Left ventricle myocardium inferior (tissue), 1 donor: Measurements from ENCODE around the gene TTC39A. TPM values are rescaled to one million over a fixed set of nuclear protein-coding genes. Genes with fewer than 3 reads are reported as not detected.

ENCODE experiments used
- DNase-seq: peaks from one replicate; pipeline ENCODE4 v3.0.0-alpha.2; 2020
- H3K27ac ChIP-seq: fragments of 200-600 bp; replicated peaks from 2 replicates; pipeline ENCODE4 v1.8.0; 2021
- H3K27me3 ChIP-seq: fragments of 200-600 bp; 2 replicates; pipeline ENCODE4 v1.8.0; 2021; ENCODE audit warnings: low read depth
- H3K36me3 ChIP-seq: fragments of 200-600 bp; 2 replicates; pipeline ENCODE4 v1.8.0; 2021
- H3K4me1 ChIP-seq: fragments of 200-600 bp; 2 replicates; pipeline ENCODE4 v1.8.0; 2021
- H3K4me3 ChIP-seq: fragments of 200-600 bp; 2 replicates; pipeline ENCODE4 v1.8.0; 2021; ENCODE audit warnings: mild to moderate bottlenecking, moderate library complexity
- H3K9me3 ChIP-seq: fragments of 200-600 bp; replicated peaks from 2 replicates; pipeline ENCODE4 v1.8.0; 2021
- CTCF ChIP-seq: fragments of 200-600 bp; IDR thresholded peaks from 2 replicates; pipeline ENCODE4 v1.8.0; 2021; ENCODE audit warnings: antibody characterized with exemption, mild to moderate bottlenecking, borderline replicate concordance
- intact Hi-C: fragments of 100-400 bp; cut with micrococcal nuclease; formaldehyde crosslinking; loops from one replicate; pipeline ENCODE4 v1.11.0; 2022
- total RNA-seq: library from RNA; stranded (reverse); fragmentation: NEBNext Ultra II Directional; extraction: Animal tissue kit (Norgen Biotek cat#: 25700); gene quantifications from one replicate; pipeline ENCODE4 v1.2.1, GENCODE V29; 2021
- donor health status: DM: no; HTN: yes; CAD: no; lungs with severe emphysema.

The TTC39A gene
- total RNA-seq, 1 donor from 2014 or later = 25.7 TPM

- no peak for TF ChIP-seq CTCF
- Histone ChIP-seq H3K4me3 (no peak overlapping the region), H3K27me3 (no peaks in the 10 kb centered on the region), H3K27ac (no peak overlapping the region), H3K4me1 (peaks cover 90% of the 10 kb centered on the region), H3K36me3 (peaks cover 12% of the 10 kb centered on the region), H3K9me3 (no peaks in the 10 kb centered on the region)
- DNase-seq = no peak
- intact Hi-C loops = no loop called here
Observed at GRCh38 chr1:51266181-51266580, 64.2 kb downstream of the TTC39A start.

- H3K27ac ChIP-seq = no peak overlapping the region
- intact Hi-C loops = no loop called here
Observed at GRCh38 chr1:51265618-51266017, 64.7 kb downstream of the TTC39A start.

GRCh38 chr1:51264451-51264850, 65.9 kb downstream of the TTC39A start:
- H3K27me3 ChIP-seq = no peaks in the 10 kb centered on the region
- no peak overlapping the region for H3K4me3 ChIP-seq
- no peak for TF ChIP-seq CTCF
- intact Hi-C loops = no loop called here
- no peaks in the 10 kb centered on the region for H3K36me3 ChIP-seq
- peaks cover 98% of the 10 kb centered on the region for H3K4me1 ChIP-seq
- no peaks in the 10 kb centered on the region for H3K9me3 ChIP-seq
- DNase-seq = no peak
- peak overlapping the region; percentile 34 for H3K27ac ChIP-seq

More at GRCh38 chr1:51265618-51266017, 64.7 kb downstream of the TTC39A start:
- H3K27me3 ChIP-seq = no peaks in the 10 kb centered on the region
- peaks cover 93% of the 10 kb centered on the region for H3K4me1 ChIP-seq
- DNase-seq = no peak
- no peak for TF ChIP-seq CTCF
- peaks cover 8% of the 10 kb centered on the region for H3K36me3 ChIP-seq
- no peaks in the 10 kb centered on the region for H3K9me3 ChIP-seq
- no peak overlapping the region for H3K4me3 ChIP-seq

- no peaks in the 10 kb centered on the region for H3K36me3 ChIP-seq
- DNase-seq = no peak
- H3K27me3 ChIP-seq = no peaks in the 10 kb centered on the region
- TF ChIP-seq CTCF = no peak
- no peaks in the 10 kb centered on the region for H3K9me3 ChIP-seq
- peaks cover 98% of the 10 kb centered on the region for H3K4me1 ChIP-seq
- H3K27ac ChIP-seq = no peak overlapping the region
- H3K4me3 ChIP-seq = no peak overlapping the region
- intact Hi-C loops = no loop called here
Observed at GRCh38 chr1:51263147-51263877, 67.0 kb downstream of the TTC39A start.

GRCh38 chr1:51255331-51255730, 75.0 kb downstream of the TTC39A start:
- Histone ChIP-seq H3K27ac (no peak overlapping the region), H3K4me3 (no peak overlapping the region), H3K9me3 (no peaks in the 10 kb centered on the region), H3K27me3 (no peaks in the 10 kb centered on the region), H3K4me1 (peaks cover 55% of the 10 kb centered on the region), H3K36me3 (no peaks in the 10 kb centered on the region)
- intact Hi-C loops = no loop called here
- no peak for DNase-seq
- TF ChIP-seq CTCF = no peak
